ENCODE results near the gene PRPF8. TPM values are rescaled to one million over a fixed set of nuclear protein-coding genes. Genes with fewer than 3 reads are reported as not detected.

PRPF8 gene
- total and polyA plus RNA-seq, 8 donors, result 33.6 to 252 (median 147) TPM

GRCh38 chr17:1720856-1721386 lies 36.3 kb upstream of the PRPF8 start:
- intact Hi-C loops (cut with DNase I; ENCODE audit: low total_unique reads), result loop anchor here (10.0 kb wide), 1 partner anchor 54 kb away; no protein-coding TSS in a partner anchor
- Histone ChIP-seq H3K36me3 (peaks cover 0 to 4% (median 1%) of the 10 kb centered on the region in 4 donors), H3K27ac (peak overlapping the region in 3 of 5 donors; percentile 17 to 58 (median 51)), H3K4me3 (no peak overlapping the region), H3K9me3 (no peaks in the 10 kb centered on the region), H3K4me1 (peaks cover 37 to 56% (median 51%) of the 10 kb centered on the region in 4 donors), H3K27me3 (no peaks in the 10 kb centered on the region)
- DNase-seq, result peak; percentile 72 to 82
- WGBS, 5 donors, result 30 to 37% (median 36%) methylated on average over 11 of the region's 11 CpGs
- peak in 1 of 3 donors; percentile 20 for TF ChIP-seq POLR2AphosphoS5 (IDR thresholded peaks at IDR 0.05)
- TF ChIP-seq EP300 (IDR thresholded peaks at IDR 0.05), result no peak
- TF ChIP-seq, protein P1, sequence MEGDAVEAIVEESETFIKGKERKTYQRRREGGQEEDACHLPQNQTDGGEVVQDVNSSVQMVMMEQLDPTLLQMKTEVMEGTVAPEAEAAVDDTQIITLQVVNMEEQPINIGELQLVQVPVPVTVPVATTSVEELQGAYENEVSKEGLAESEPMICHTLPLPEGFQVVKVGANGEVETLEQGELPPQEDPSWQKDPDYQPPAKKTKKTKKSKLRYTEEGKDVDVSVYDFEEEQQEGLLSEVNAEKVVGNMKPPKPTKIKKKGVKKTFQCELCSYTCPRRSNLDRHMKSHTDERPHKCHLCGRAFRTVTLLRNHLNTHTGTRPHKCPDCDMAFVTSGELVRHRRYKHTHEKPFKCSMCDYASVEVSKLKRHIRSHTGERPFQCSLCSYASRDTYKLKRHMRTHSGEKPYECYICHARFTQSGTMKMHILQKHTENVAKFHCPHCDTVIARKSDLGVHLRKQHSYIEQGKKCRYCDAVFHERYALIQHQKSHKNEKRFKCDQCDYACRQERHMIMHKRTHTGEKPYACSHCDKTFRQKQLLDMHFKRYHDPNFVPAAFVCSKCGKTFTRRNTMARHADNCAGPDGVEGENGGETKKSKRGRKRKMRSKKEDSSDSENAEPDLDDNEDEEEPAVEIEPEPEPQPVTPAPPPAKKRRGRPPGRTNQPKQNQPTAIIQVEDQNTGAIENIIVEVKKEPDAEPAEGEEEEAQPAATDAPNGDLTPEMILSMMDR (IDR thresholded peaks at IDR 0.05), result peak in 5 of 7 experiments; percentile 91 to 98 (median 94)
- TF ChIP-seq POLR2A (IDR thresholded peaks at IDR 0.05), result no peak

- no peaks in the 10 kb centered on the region for H3K9me3 ChIP-seq
- TF ChIP-seq, protein P1 (IDR thresholded peaks at IDR 0.05), result no peak
- TF ChIP-seq POLR2A (IDR thresholded peaks at IDR 0.05) (no peak), POLR2AphosphoS5 (IDR thresholded peaks at IDR 0.05) (no peak), EP300 (IDR thresholded peaks at IDR 0.05) (no peak)
- intact Hi-C loops (cut with DNase I; ENCODE audit: low total_unique reads), result no loop called here
- H3K4me3 ChIP-seq, result peak overlapping the region in 1 of 4 donors; percentile 45
- peak in 1 of 2 donors; percentile 16 for DNase-seq
- H3K36me3 ChIP-seq, result peaks cover 2 to 8% (median 7%) of the 10 kb centered on the region in 4 donors
- H3K4me1 ChIP-seq, result peaks cover 31 to 54% (median 50%) of the 10 kb centered on the region in 4 donors
- H3K27ac ChIP-seq, result peak overlapping the region; percentile 6 to 100 (median 100)
- H3K27me3 ChIP-seq, result no peaks in the 10 kb centered on the region
- WGBS, 5 donors, result 68 to 79% (median 71%) methylated on average over 19 of the region's 19 CpGs
Observed at GRCh38 chr17:1718362-1719165, 33.9 kb upstream of the PRPF8 start.

GRCh38 chr17:1716912-1717695 lies 32.4 kb upstream of the PRPF8 start:
- TF ChIP-seq POLR2A (IDR thresholded peaks at IDR 0.05) (peak in 2 of 4 donors; percentile 7 to 18), EP300 (IDR thresholded peaks at IDR 0.05) (peak; percentile 38), POLR2AphosphoS5 (IDR thresholded peaks at IDR 0.05) (peak; percentile 92 to 94 (median 93))
- TF ChIP-seq, protein P1 (IDR thresholded peaks at IDR 0.05), result no peak
- 0% methylated on average over 13 of the region's 13 CpGs for WGBS, 5 donors
- Histone ChIP-seq H3K27me3 (no peaks in the 10 kb centered on the region), H3K4me3 (peak overlapping the region; percentile 45 to 89 (median 65)), H3K4me1 (peaks cover 43 to 60% (median 56%) of the 10 kb centered on the region in 4 donors), H3K36me3 (peaks cover 17 to 22% (median 21%) of the 10 kb centered on the region in 4 donors), H3K27ac (peak overlapping the region; percentile 97 to 100 (median 100)), H3K9me3 (no peaks in the 10 kb centered on the region)
- peak; percentile 93 to 98 for DNase-seq
- intact Hi-C loops (cut with DNase I; ENCODE audit: low total_unique reads), result no loop called here
